22Rv1 (cell line): Measurements from ENCODE around the gene UBAP1L.
"Not testable (repeated sequence)": the region's sequence is repeated elsewhere in the genome, so short reads cannot be mapped to it uniquely, and the experiment has no call there.

ENCODE experiments used
- H3K27ac ChIP-seq: fragments of 450-650 bp; 2 replicates; pipeline ENCODE4 v1.5.1; 2017
- ZFX ChIP-seq: fragments of 450-650 bp; IDR thresholded peaks from 2 replicates; pipeline ENCODE4 v1.6.1; 2017; ENCODE audit warnings: antibody characterized with exemption, borderline replicate concordance
- TF ChIP-seq, protein P1 (sequence below): fragments of 450-650 bp; IDR thresholded peaks from 2 replicates; pipeline ENCODE4 v1.5.1; 2017; ENCODE audit warnings: mild to moderate bottlenecking

UBAP1L gene

DNA sequence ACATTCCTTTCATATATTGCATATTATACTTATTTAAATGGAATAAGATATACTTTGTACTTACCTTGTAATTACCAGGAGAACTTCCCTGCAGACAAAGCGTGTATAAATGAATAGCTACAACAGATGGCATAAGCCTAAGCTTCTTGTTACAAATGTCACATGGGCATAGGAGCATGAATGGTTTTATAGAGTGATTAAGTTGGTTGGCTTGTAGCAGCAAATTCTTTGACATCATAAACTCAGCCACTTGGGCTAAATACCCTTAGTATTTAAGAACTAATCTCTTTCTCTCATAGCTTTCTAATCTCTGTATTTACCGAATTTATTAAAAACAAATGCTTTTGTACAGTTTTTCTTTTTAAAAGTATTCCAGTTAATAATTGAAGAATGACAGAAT lies at the start of gene UBAP1L:
TSS of gene UBAP1L (minus strand) at position 115 of the 400 bp plus-strand sequence. CDS start 8,985 bp downstream, outside the sequence.
- H3K27ac ChIP-seq: no peak within 1 kb of the TSS
- TF ChIP-seq ZFX: no peak
- TF ChIP-seq, protein P1, sequence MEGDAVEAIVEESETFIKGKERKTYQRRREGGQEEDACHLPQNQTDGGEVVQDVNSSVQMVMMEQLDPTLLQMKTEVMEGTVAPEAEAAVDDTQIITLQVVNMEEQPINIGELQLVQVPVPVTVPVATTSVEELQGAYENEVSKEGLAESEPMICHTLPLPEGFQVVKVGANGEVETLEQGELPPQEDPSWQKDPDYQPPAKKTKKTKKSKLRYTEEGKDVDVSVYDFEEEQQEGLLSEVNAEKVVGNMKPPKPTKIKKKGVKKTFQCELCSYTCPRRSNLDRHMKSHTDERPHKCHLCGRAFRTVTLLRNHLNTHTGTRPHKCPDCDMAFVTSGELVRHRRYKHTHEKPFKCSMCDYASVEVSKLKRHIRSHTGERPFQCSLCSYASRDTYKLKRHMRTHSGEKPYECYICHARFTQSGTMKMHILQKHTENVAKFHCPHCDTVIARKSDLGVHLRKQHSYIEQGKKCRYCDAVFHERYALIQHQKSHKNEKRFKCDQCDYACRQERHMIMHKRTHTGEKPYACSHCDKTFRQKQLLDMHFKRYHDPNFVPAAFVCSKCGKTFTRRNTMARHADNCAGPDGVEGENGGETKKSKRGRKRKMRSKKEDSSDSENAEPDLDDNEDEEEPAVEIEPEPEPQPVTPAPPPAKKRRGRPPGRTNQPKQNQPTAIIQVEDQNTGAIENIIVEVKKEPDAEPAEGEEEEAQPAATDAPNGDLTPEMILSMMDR: no peak

DNA sequence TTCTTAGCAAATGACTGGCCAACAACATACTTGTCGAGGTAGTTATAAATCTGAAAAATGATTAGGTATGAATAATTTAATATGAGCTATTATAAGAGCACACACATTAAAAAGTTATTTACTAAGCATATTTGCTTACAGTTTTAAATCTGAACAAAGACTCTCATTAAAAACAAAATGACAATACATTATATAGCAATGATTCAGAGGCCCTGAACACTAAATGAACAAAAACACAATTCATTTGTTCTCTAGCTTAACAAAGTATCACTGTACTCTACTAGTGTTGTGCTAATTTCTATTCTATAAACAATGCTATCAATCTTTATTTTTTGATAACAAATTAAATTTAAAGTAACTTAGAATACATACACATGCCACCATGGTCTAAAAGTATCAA lies 49.1 kb upstream of the UBAP1L start:
- no peak overlapping the region for H3K27ac ChIP-seq
- no peak for TF ChIP-seq ZFX
- TF ChIP-seq, protein P1: no peak

DNA sequence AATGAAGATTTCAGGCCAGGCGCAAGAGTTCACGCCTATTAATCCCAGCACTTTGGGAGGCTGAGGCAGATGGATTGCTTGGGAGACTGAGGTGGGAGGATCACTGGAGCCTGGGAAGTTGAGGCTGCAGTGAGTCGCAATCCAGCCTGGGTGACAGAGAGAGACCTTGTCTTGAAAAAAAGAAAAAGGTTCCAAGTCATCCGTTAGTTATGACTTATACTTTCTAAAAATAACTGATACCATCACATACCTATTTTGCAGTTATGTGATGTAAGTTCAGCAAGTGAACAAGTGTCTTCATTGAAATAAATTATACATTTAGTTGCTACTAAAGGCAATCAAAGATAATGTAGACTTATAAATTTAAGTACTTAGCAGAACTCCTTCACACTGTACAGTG lies 48.0 kb upstream of the UBAP1L start:
- TF ChIP-seq ZFX: no peak
- H3K27ac ChIP-seq: no peak overlapping the region

DNA sequence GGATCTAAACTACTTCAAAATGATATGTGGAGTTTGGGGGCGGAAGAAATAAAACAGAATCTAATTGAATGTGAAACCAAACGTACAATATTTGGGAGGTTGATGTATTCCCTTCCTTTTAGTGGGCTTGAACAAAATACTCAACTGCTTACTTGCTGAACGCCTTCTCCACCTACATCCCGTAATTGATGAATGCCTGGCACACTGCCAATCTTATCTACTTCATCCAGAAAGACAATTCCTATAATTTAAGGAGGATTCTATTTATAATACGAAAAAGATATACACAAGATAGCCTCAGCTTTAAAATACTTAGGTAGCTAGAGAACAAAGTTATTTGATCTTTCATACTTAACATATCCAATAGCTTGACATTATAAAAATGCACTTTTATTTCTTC lies 41.7 kb upstream of the UBAP1L start:
- TF ChIP-seq ZFX: no peak
- TF ChIP-seq, protein P1: no peak
- H3K27ac ChIP-seq: no peak overlapping the region

- TF ChIP-seq ZFX: no peak
- TF ChIP-seq, protein P1: no peak
- H3K27ac ChIP-seq: no peak overlapping the region
Observed at GRCh38 chr15:65154720-65155119, 39.7 kb upstream of the UBAP1L start.

- TF ChIP-seq ZFX: no peak
- TF ChIP-seq, protein P1: no peak
- no peak overlapping the region for H3K27ac ChIP-seq
Observed at GRCh38 chr15:65147902-65148301, 32.9 kb upstream of the UBAP1L start.

- no peak overlapping the region for H3K27ac ChIP-seq
- TF ChIP-seq, protein P1: no peak
- TF ChIP-seq ZFX: no peak
Observed at GRCh38 chr15:65146438-65146837, 31.4 kb upstream of the UBAP1L start.

DNA sequence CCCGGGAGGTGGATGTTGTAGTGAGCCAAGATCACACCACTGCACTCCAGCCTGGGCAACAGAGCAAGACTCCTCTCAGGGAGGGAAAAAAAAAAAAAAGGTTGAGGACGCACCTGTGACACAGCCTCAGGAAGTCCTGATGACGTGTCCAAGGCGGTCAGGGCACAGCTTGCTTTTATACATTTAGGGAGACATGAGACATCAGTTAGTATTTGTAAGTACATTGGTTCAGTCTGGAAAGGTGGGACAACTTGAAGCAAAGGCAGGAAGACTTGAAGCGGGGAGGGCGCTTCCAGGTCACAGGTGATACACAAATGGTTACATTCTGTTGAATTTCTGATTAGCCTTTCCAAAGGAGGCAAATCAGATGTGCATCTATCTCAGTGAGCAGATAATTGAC lies 23.6 kb upstream of the UBAP1L start:
- not testable (repeated sequence) for H3K27ac ChIP-seq

DNA sequence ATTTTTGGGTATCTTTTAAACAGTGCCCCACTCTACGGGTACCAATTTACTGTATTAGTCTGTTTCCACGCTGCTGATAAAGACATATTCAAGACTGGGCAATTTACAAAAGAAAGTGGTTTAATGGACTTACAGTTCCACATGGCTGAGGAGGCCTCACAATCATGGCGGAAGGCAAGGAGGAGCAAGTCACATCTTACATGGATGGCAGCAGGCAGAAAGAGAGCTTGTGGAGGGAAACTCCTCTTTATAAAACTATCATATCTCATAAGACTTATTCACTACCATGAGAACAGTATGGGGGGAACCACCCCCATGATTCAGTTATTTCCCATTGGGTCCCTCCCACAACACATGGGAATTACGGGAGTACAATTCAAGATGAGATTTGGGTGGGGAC lies 22.9 kb upstream of the UBAP1L start:
- H3K27ac ChIP-seq: not testable (repeated sequence)

DNA sequence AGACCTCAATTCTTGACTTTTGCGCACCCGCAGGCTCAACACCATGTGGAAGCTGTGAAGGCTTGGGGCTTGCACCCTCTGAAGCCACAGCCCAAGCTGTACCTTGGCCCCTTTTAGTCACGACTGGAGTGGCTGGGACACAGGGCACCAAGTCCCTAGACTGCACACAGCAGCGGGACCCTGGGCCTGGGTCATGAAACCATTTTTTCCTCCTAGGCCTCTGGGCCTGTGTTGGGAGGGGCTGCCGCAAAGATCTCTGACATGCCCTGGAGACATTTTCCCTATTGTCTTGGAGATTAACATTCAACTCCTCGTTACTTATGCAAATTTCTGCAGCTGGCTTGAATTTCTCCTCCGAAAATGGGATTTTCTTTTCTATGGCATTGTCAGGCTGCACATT lies 22.1 kb upstream of the UBAP1L start:
- not testable (repeated sequence) for H3K27ac ChIP-seq
